ENCODE measurements around the gene MAX.
"Not testable (repeated sequence)": the region's sequence is repeated elsewhere in the genome, so short reads cannot be mapped to it uniquely, and the experiment has no call there.

The MAX gene

GRCh38 chr14:65095633-65096205 is 6.6 kb downstream of the MAX start:
- Histone ChIP-seq H3K4me1 (ENCODE audit: control insufficient read depth in 1 of 2, insufficient read depth in 1 of 2, low read depth in 1 of 2, low read length in 1 of 2) (peaks cover 60 to 70% of the 10 kb centered on the region in 2 experiments), H3K27me3 (no peaks in the 10 kb centered on the region), H3K27ac (peak overlapping the region; percentile 88), H3K36me3 (peaks cover 58% of the 10 kb centered on the region), H3K9me3 (no peaks in the 10 kb centered on the region), H3K4me3 (ENCODE audit: low read depth in 1 of 2, low read length in 1 of 2) (no peak overlapping the region)
- TF ChIP-seq CTCF (IDR thresholded peaks at IDR 0.05), result no peak

DNA sequence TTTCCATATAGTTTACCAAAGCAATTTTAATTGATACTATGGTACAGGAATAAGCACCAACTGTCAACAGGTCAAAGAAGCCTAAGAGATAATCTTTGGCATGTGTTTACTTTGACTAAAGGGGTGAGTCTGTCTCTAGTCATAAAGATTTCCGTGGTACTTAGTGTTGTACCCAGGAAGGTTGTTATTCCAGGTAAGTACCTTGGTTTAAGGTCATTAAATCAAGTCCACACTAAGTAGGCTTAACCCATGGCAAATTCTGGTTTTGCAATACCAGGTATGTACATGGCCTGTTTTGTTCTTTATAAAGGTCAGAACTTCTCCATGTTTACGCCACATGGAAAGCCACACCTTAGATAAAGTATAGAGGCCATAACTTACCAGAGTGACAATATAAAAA is 10.0 kb downstream of the MAX start:
- Histone ChIP-seq H3K4me1 (ENCODE audit: control insufficient read depth in 1 of 2, insufficient read depth in 1 of 2, low read depth in 1 of 2, low read length in 1 of 2) (peaks cover 26 to 36% of the 10 kb centered on the region in 2 experiments), H3K27ac (peak overlapping the region; percentile 35), H3K27me3 (no peaks in the 10 kb centered on the region), H3K36me3 (peaks cover 91% of the 10 kb centered on the region), H3K4me3 (ENCODE audit: low read depth in 1 of 2, low read length in 1 of 2) (no peak overlapping the region), H3K9me3 (no peaks in the 10 kb centered on the region)
- no peak for TF ChIP-seq CTCF (IDR thresholded peaks at IDR 0.05)

GRCh38 chr14:65087835-65088234 is 14.5 kb downstream of the MAX start:
- H3K4me3 ChIP-seq (ENCODE audit: low read depth in 1 of 2, low read length in 1 of 2); H3K27me3 ChIP-seq; H3K27ac ChIP-seq; H3K4me1 ChIP-seq (ENCODE audit: control insufficient read depth in 1 of 2, insufficient read depth in 1 of 2, low read depth in 1 of 2, low read length in 1 of 2); H3K9me3 ChIP-seq: not testable (repeated sequence)
- peaks cover 94% of the 10 kb centered on the region for H3K36me3 ChIP-seq

GRCh38 chr14:65086686-65087085 is 15.6 kb downstream of the MAX start:
- Histone ChIP-seq H3K27ac (peak overlapping the region; percentile 49), H3K36me3 (peaks cover 88% of the 10 kb centered on the region), H3K4me1 (ENCODE audit: control insufficient read depth in 1 of 2, insufficient read depth in 1 of 2, low read depth in 1 of 2, low read length in 1 of 2) (peaks cover 15 to 19% of the 10 kb centered on the region in 2 experiments)
- H3K4me3 ChIP-seq (ENCODE audit: low read depth in 1 of 2, low read length in 1 of 2); H3K9me3 ChIP-seq; H3K27me3 ChIP-seq: not testable (repeated sequence)

DNA sequence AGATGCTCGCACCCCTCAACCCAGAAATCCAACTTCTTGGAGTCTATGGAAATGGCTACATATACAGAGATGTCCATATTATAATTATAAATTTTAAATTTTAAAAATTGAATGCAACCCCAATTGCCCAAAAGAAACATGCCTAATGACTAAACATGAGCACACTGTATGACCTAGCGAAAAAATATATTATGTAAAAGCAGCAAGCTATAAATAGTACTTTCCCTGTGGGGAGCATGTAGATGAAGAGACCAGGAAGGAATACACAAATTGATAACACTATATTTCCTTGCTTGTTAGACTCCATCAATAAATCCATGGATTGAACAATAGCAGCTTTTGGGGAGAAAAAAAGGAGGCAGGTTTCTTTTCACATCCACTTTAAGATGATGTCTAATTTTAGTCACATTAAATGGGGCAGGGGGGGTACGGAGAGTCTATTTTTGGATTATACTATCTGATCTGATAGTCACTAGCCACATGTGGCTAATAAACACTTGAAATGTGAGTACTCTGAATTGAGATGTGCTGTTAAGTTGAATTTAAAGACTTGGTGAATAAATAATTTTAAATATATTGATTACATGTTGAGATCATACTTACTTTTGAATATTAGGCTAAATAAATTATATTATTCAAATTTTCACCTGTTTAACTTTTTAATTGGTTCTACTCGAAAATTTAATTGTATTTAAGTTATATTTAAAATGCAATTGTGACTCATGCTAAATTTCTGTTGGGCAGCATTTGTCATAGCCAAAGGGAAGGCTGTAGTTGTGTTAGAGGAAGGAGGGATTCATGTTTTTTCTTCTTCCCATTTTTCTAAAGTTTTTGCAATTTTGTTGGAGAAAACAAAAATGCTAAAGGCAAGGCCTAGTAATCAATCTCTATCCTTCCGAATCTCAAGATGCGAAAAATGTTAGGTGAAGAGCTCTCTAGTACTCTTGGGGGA is 17.5 kb downstream of the MAX start:
- Histone ChIP-seq H3K36me3 (peaks cover 73% of the 10 kb centered on the region), H3K27ac (peak overlapping the region; percentile 92), H3K4me1 (ENCODE audit: control insufficient read depth in 1 of 2, insufficient read depth in 1 of 2, low read depth in 1 of 2, low read length in 1 of 2) (peaks cover 33 to 38% of the 10 kb centered on the region in 2 experiments), H3K27me3 (no peaks in the 10 kb centered on the region), H3K9me3 (no peaks in the 10 kb centered on the region), H3K4me3 (ENCODE audit: low read depth in 1 of 2, low read length in 1 of 2) (no peak overlapping the region)
- no peak for TF ChIP-seq CTCF (IDR thresholded peaks at IDR 0.05)

- Histone ChIP-seq H3K9me3 (no peaks in the 10 kb centered on the region), H3K36me3 (peaks cover 55% of the 10 kb centered on the region), H3K4me3 (ENCODE audit: low read depth in 1 of 2, low read length in 1 of 2) (no peak overlapping the region), H3K27ac (peak overlapping the region; percentile 92), H3K27me3 (no peaks in the 10 kb centered on the region), H3K4me1 (ENCODE audit: control insufficient read depth in 1 of 2, insufficient read depth in 1 of 2, low read depth in 1 of 2, low read length in 1 of 2) (peaks cover 52 to 57% of the 10 kb centered on the region in 2 experiments)
- no peak for TF ChIP-seq CTCF (IDR thresholded peaks at IDR 0.05)
Measured at GRCh38 chr14:65082930-65083329, 19.4 kb downstream of the MAX start.

Measured in neutrophil (primary cell).